ENCODE measurements around the gene ST6GAL1.
A peak's percentile ranks its signal among the peaks of the same experiment; 100 is the strongest.

Gene ST6GAL1

GRCh38 chr3:187093320-187093719 lies 163.0 kb downstream of the ST6GAL1 start:
- H3K23ac ChIP-seq (ENCODE audit: low read length) = no peak overlapping the region
- H3K4me1 ChIP-seq (ENCODE audit: control insufficient read depth in 1 of 2, insufficient read depth in 2 of 2, low read length in 2 of 2) = no peaks in the 10 kb centered on the region
- H3K4me2 ChIP-seq (ENCODE audit: low read length) = no peak overlapping the region
- no peaks in the 10 kb centered on the region for H3K36me3 ChIP-seq (ENCODE audit: control insufficient read depth in 1 of 2, insufficient read depth in 2 of 2, low read length in 2 of 2)
- H3K79me1 ChIP-seq (ENCODE audit: low read length) = no peaks in the 10 kb centered on the region
- no peak overlapping the region for H3K9ac ChIP-seq (ENCODE audit: low read length)
- no peak overlapping the region for H3K27ac ChIP-seq (ENCODE audit: low read depth, low read length)
- no peak overlapping the region for H2BK120ac ChIP-seq (ENCODE audit: insufficient read depth, low read length, poor library complexity)
- no CpG with 5 or more reads among the region's 1 CpG for WGBS (ENCODE audit: extremely low coverage, insufficient coverage, insufficient read length)
- no peak overlapping the region for H4K8ac ChIP-seq (ENCODE audit: low read depth, low read length)
- no peak overlapping the region for H4K12ac ChIP-seq (ENCODE audit: low read depth, low read length)
- H3K4ac ChIP-seq (ENCODE audit: low read depth, low read length) = no peak overlapping the region
- H2AFZ ChIP-seq (ENCODE audit: insufficient read depth, low read length, poor library complexity) = no peak overlapping the region
- no peak overlapping the region for H3K4me3 ChIP-seq (ENCODE audit: low read depth, low read length)
- no peaks in the 10 kb centered on the region for H3K79me2 ChIP-seq (ENCODE audit: control insufficient read depth, insufficient read depth, low read length, poor library complexity)
- H3K9me3 ChIP-seq (ENCODE audit: insufficient read depth, low read depth, low read length) = no peaks in the 10 kb centered on the region
- H3K27me3 ChIP-seq (ENCODE audit: insufficient read depth, low read length) = no peaks in the 10 kb centered on the region
- no peak overlapping the region for H2AK5ac ChIP-seq (ENCODE audit: low read length)
- no peak overlapping the region for H3K14ac ChIP-seq (ENCODE audit: low read length)
- H4K91ac ChIP-seq (ENCODE audit: low read depth, low read length) = no peak overlapping the region
- DNase-seq = no peak
- no peak overlapping the region for H2BK5ac ChIP-seq (ENCODE audit: low read depth, low read length, poor library complexity)
- H2BK12ac ChIP-seq (ENCODE audit: low read length) = no peak overlapping the region
- H3K18ac ChIP-seq (ENCODE audit: low read length) = no peak overlapping the region

- H4K8ac ChIP-seq (ENCODE audit: low read depth, low read length) = no peak overlapping the region
- H4K91ac ChIP-seq (ENCODE audit: low read depth, low read length) = no peak overlapping the region
- no peak overlapping the region for H2BK5ac ChIP-seq (ENCODE audit: low read depth, low read length, poor library complexity)
- H4K12ac ChIP-seq (ENCODE audit: low read depth, low read length) = no peak overlapping the region
- no peaks in the 10 kb centered on the region for H3K79me2 ChIP-seq (ENCODE audit: control insufficient read depth, insufficient read depth, low read length, poor library complexity)
- H3K4me2 ChIP-seq (ENCODE audit: low read length) = no peak overlapping the region
- H3K27me3 ChIP-seq (ENCODE audit: insufficient read depth, low read length) = no peaks in the 10 kb centered on the region
- no peaks in the 10 kb centered on the region for H3K36me3 ChIP-seq (ENCODE audit: control insufficient read depth in 1 of 2, insufficient read depth in 2 of 2, low read length in 2 of 2)
- H3K79me1 ChIP-seq (ENCODE audit: low read length) = no peaks in the 10 kb centered on the region
- H3K14ac ChIP-seq (ENCODE audit: low read length) = no peak overlapping the region
- H3K4ac ChIP-seq (ENCODE audit: low read depth, low read length) = no peak overlapping the region
- no peak overlapping the region for H3K9ac ChIP-seq (ENCODE audit: low read length)
- peak in 1 of 2 donors; percentile 17 for DNase-seq
- H3K27ac ChIP-seq (ENCODE audit: low read depth, low read length) = no peak overlapping the region
- H3K18ac ChIP-seq (ENCODE audit: low read length) = no peak overlapping the region
- H3K4me1 ChIP-seq (ENCODE audit: control insufficient read depth in 1 of 2, insufficient read depth in 2 of 2, low read length in 2 of 2) = peaks cover 0 to 4% of the 10 kb centered on the region in 2 experiments
- WGBS (ENCODE audit: extremely low coverage, insufficient coverage, insufficient read length) = no CpG with 5 or more reads among the region's 2 CpGs
- H3K9me3 ChIP-seq (ENCODE audit: insufficient read depth, low read depth, low read length) = no peaks in the 10 kb centered on the region
- H3K23ac ChIP-seq (ENCODE audit: low read length) = no peak overlapping the region
- H2AFZ ChIP-seq (ENCODE audit: insufficient read depth, low read length, poor library complexity) = no peak overlapping the region
- H2AK5ac ChIP-seq (ENCODE audit: low read length) = no peak overlapping the region
- H3K4me3 ChIP-seq (ENCODE audit: low read depth, low read length) = no peak overlapping the region
- no peak overlapping the region for H2BK12ac ChIP-seq (ENCODE audit: low read length)
- H2BK120ac ChIP-seq (ENCODE audit: insufficient read depth, low read length, poor library complexity) = no peak overlapping the region
These were observed 168.7 kb downstream of the ST6GAL1 start for GRCh38 chr3:187098923-187099512.

- Histone ChIP-seq H3K79me1 (ENCODE audit: low read length) (no peaks in the 10 kb centered on the region), H3K4me2 (ENCODE audit: low read length) (no peak overlapping the region), H4K8ac (ENCODE audit: low read depth, low read length) (no peak overlapping the region), H3K14ac (ENCODE audit: low read length) (no peak overlapping the region), H3K36me3 (ENCODE audit: control insufficient read depth in 1 of 2, insufficient read depth in 2 of 2, low read length in 2 of 2) (no peaks in the 10 kb centered on the region), H4K91ac (ENCODE audit: low read depth, low read length) (no peak overlapping the region), H3K9me3 (ENCODE audit: insufficient read depth, low read depth, low read length) (no peaks in the 10 kb centered on the region), H3K79me2 (ENCODE audit: control insufficient read depth, insufficient read depth, low read length, poor library complexity) (no peaks in the 10 kb centered on the region), H3K4ac (ENCODE audit: low read depth, low read length) (no peak overlapping the region), H4K12ac (ENCODE audit: low read depth, low read length) (no peak overlapping the region), H2BK12ac (ENCODE audit: low read length) (no peak overlapping the region), H3K27ac (ENCODE audit: low read depth, low read length) (no peak overlapping the region), H3K23ac (ENCODE audit: low read length) (no peak overlapping the region), H2AK5ac (ENCODE audit: low read length) (no peak overlapping the region), H2BK120ac (ENCODE audit: insufficient read depth, low read length, poor library complexity) (no peak overlapping the region), H3K4me3 (ENCODE audit: low read depth, low read length) (no peak overlapping the region), H3K4me1 (ENCODE audit: control insufficient read depth in 1 of 2, insufficient read depth in 2 of 2, low read length in 2 of 2) (peaks cover 0 to 4% of the 10 kb centered on the region in 2 experiments), H2AFZ (ENCODE audit: insufficient read depth, low read length, poor library complexity) (no peak overlapping the region), H3K18ac (ENCODE audit: low read length) (no peak overlapping the region), H3K27me3 (ENCODE audit: insufficient read depth, low read length) (no peaks in the 10 kb centered on the region), H2BK5ac (ENCODE audit: low read depth, low read length, poor library complexity) (no peak overlapping the region), H3K9ac (ENCODE audit: low read length) (no peak overlapping the region)
- DNase-seq = peak in 1 of 2 donors; percentile 3
- WGBS (ENCODE audit: extremely low coverage, insufficient coverage, insufficient read length) = no CpG with 5 or more reads among the region's 9 CpGs
These were observed 171.1 kb downstream of the ST6GAL1 start for GRCh38 chr3:187101184-187102072.

GRCh38 chr3:187102073-187102634 lies 171.8 kb downstream of the ST6GAL1 start:
- no CpG with 5 or more reads among the region's 1 CpG for WGBS (ENCODE audit: extremely low coverage, insufficient coverage, insufficient read length)
- Histone ChIP-seq H4K8ac (ENCODE audit: low read depth, low read length) (no peak overlapping the region), H3K9ac (ENCODE audit: low read length) (no peak overlapping the region)

More at GRCh38 chr3:187102073-187102634, 171.8 kb downstream of the ST6GAL1 start:
- no peak overlapping the region for H2BK12ac ChIP-seq (ENCODE audit: low read length)
- H4K12ac ChIP-seq (ENCODE audit: low read depth, low read length) = no peak overlapping the region
- no peak overlapping the region for H3K23ac ChIP-seq (ENCODE audit: low read length)
- no peaks in the 10 kb centered on the region for H3K79me1 ChIP-seq (ENCODE audit: low read length)
- H2BK5ac ChIP-seq (ENCODE audit: low read depth, low read length, poor library complexity) = no peak overlapping the region
- no peak overlapping the region for H3K4me3 ChIP-seq (ENCODE audit: low read depth, low read length)
- no peak overlapping the region for H3K4me2 ChIP-seq (ENCODE audit: low read length)
- H3K4me1 ChIP-seq (ENCODE audit: control insufficient read depth in 1 of 2, insufficient read depth in 2 of 2, low read length in 2 of 2) = peaks cover 0 to 4% of the 10 kb centered on the region in 2 experiments
- no peaks in the 10 kb centered on the region for H3K36me3 ChIP-seq (ENCODE audit: control insufficient read depth in 1 of 2, insufficient read depth in 2 of 2, low read length in 2 of 2)
- no peak overlapping the region for H2AFZ ChIP-seq (ENCODE audit: insufficient read depth, low read length, poor library complexity)
- no peaks in the 10 kb centered on the region for H3K9me3 ChIP-seq (ENCODE audit: insufficient read depth, low read depth, low read length)
- H3K18ac ChIP-seq (ENCODE audit: low read length) = no peak overlapping the region
- no peak overlapping the region for H4K91ac ChIP-seq (ENCODE audit: low read depth, low read length)
- H3K14ac ChIP-seq (ENCODE audit: low read length) = no peak overlapping the region
- H3K27ac ChIP-seq (ENCODE audit: low read depth, low read length) = no peak overlapping the region
- no peaks in the 10 kb centered on the region for H3K79me2 ChIP-seq (ENCODE audit: control insufficient read depth, insufficient read depth, low read length, poor library complexity)
- no peak overlapping the region for H2AK5ac ChIP-seq (ENCODE audit: low read length)
- H3K4ac ChIP-seq (ENCODE audit: low read depth, low read length) = no peak overlapping the region
- DNase-seq = no peak
- no peak overlapping the region for H2BK120ac ChIP-seq (ENCODE audit: insufficient read depth, low read length, poor library complexity)
- H3K27me3 ChIP-seq (ENCODE audit: insufficient read depth, low read length) = no peaks in the 10 kb centered on the region
